ENCODE data around the gene CLGN.

DNA sequence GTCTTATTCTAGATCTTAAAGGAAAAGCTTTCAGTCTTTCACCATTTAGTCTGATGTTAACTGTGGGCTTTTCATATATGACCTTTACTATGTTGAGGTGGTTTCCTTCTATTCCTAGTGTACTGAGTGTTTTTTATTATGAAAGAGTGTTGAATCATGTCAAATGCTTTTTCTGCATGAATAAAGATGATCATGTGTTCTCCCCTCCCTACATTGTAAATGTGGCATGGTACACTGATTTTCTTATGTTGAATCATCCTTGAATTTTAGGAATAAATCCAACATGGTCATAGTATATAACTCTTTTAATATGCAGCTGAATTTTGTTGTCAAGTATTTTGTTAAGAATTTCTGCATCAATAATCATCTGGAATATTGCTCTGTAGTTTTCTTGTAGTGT is 4.3 kb downstream of the CLGN start:
- TF ChIP-seq, protein P1, sequence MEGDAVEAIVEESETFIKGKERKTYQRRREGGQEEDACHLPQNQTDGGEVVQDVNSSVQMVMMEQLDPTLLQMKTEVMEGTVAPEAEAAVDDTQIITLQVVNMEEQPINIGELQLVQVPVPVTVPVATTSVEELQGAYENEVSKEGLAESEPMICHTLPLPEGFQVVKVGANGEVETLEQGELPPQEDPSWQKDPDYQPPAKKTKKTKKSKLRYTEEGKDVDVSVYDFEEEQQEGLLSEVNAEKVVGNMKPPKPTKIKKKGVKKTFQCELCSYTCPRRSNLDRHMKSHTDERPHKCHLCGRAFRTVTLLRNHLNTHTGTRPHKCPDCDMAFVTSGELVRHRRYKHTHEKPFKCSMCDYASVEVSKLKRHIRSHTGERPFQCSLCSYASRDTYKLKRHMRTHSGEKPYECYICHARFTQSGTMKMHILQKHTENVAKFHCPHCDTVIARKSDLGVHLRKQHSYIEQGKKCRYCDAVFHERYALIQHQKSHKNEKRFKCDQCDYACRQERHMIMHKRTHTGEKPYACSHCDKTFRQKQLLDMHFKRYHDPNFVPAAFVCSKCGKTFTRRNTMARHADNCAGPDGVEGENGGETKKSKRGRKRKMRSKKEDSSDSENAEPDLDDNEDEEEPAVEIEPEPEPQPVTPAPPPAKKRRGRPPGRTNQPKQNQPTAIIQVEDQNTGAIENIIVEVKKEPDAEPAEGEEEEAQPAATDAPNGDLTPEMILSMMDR (IDR thresholded peaks at IDR 0.05), result no peak
- TF ChIP-seq POLR2A (IDR thresholded peaks at IDR 0.05), result no peak

Measured in adrenal gland (tissue), 5 donors.